SJSA1 (cell line): Measurements from ENCODE around the gene ATG16L2. TPM values are rescaled to one million over a fixed set of nuclear protein-coding genes. Genes with fewer than 3 reads are reported as not detected.

ENCODE experiments used
- DNase-seq, 2 experiments: peaks; one replicate each; pipeline ENCODE4 v3.0.0-alpha.2; 2015 to 2020; ENCODE audit warnings: low spot score in 2 of 2, low read depth in 1 of 2
- H3K27ac ChIP-seq: fragments of 250-450 bp; sonication (Bioruptor Pico); 2 replicates; pipeline ENCODE4 v1.5.1; 2020; ENCODE audit warnings: mild to moderate bottlenecking, moderate library complexity
- H3K27me3 ChIP-seq: fragments of 250-450 bp; sonication (Bioruptor Pico); replicated peaks from 2 replicates; pipeline ENCODE4 v1.5.1; 2020; ENCODE audit warnings: mild to moderate bottlenecking, moderate library complexity
- H3K36me3 ChIP-seq: fragments of 250-450 bp; sonication (Bioruptor Pico); 2 replicates; pipeline ENCODE4 v1.5.1; 2020; ENCODE audit warnings: mild to moderate bottlenecking
- H3K4me1 ChIP-seq: fragments of 250-450 bp; sonication (Bioruptor Pico); replicated peaks from 2 replicates; pipeline ENCODE4 v1.6.1; 2021; ENCODE audit warnings: mild to moderate bottlenecking
- H3K4me3 ChIP-seq: fragments of 250-450 bp; sonication (Bioruptor Pico); 2 replicates; pipeline ENCODE4 v1.5.1; 2020; ENCODE audit warnings: mild to moderate bottlenecking
- H3K9me3 ChIP-seq: fragments of 250-450 bp; sonication (Bioruptor Pico); replicated peaks from 2 replicates; pipeline ENCODE4 v1.5.1; 2020; ENCODE audit warnings: mild to moderate bottlenecking
- total RNA-seq: library from RNA; depleted of rRNA; stranded (reverse); fragments of >200 nt; shearing (Covaris generic); gene quantifications from 2 replicates; pipeline ENCODE4 v1.2.3, GENCODE V29; 2014; rRNA removed

Gene ATG16L2
- total RNA-seq, 1 experiment from 2014 or later: 3.2 TPM

GRCh38 chr11:72864702-72865655 is 50.8 kb downstream of the ATG16L2 start:
- H3K36me3 ChIP-seq: no peaks in the 10 kb centered on the region
- no peak for DNase-seq
- H3K4me3 ChIP-seq: no peak overlapping the region
- no peaks in the 10 kb centered on the region for H3K27me3 ChIP-seq
- H3K27ac ChIP-seq: no peak overlapping the region
- H3K9me3 ChIP-seq: no peaks in the 10 kb centered on the region
- peaks cover 7% of the 10 kb centered on the region; the same call in 1 of the 2 replicates for H3K4me1 ChIP-seq

GRCh38 chr11:72867970-72868369 is 53.8 kb downstream of the ATG16L2 start:
- peaks cover 7% of the 10 kb centered on the region; the same call in 1 of the 2 replicates for H3K4me1 ChIP-seq
- no peak for DNase-seq
- no peaks in the 10 kb centered on the region for H3K27me3 ChIP-seq
- no peak overlapping the region for H3K27ac ChIP-seq
- no peaks in the 10 kb centered on the region for H3K36me3 ChIP-seq
- H3K4me3 ChIP-seq: no peak overlapping the region
- H3K9me3 ChIP-seq: no peaks in the 10 kb centered on the region

GRCh38 chr11:72869831-72870230 is 55.6 kb downstream of the ATG16L2 start:
- no peak overlapping the region for H3K27ac ChIP-seq
- no peaks in the 10 kb centered on the region for H3K27me3 ChIP-seq
- H3K4me3 ChIP-seq: no peak overlapping the region
- peaks cover 7% of the 10 kb centered on the region; the same call in 1 of the 2 replicates for H3K4me1 ChIP-seq
- DNase-seq: no peak
- H3K9me3 ChIP-seq: no peaks in the 10 kb centered on the region
- no peaks in the 10 kb centered on the region for H3K36me3 ChIP-seq

GRCh38 chr11:72871119-72871518 is 56.9 kb downstream of the ATG16L2 start:
- no peak for DNase-seq
- Histone ChIP-seq H3K9me3 (no peaks in the 10 kb centered on the region), H3K36me3 (no peaks in the 10 kb centered on the region), H3K4me3 (no peak overlapping the region), H3K27ac (no peak overlapping the region), H3K4me1 (peaks cover 7% of the 10 kb centered on the region; the same call in 1 of the 2 replicates), H3K27me3 (no peaks in the 10 kb centered on the region)

GRCh38 chr11:72872012-72872411 is 57.8 kb downstream of the ATG16L2 start:
- no peak overlapping the region for H3K27ac ChIP-seq
- no peaks in the 10 kb centered on the region for H3K27me3 ChIP-seq
- no peak for DNase-seq

GRCh38 chr11:72875736-72876135 is 61.5 kb downstream of the ATG16L2 start:
- no peak for DNase-seq
- Histone ChIP-seq H3K4me3 (no peak overlapping the region), H3K36me3 (no peaks in the 10 kb centered on the region), H3K4me1 (no peaks in the 10 kb centered on the region), H3K9me3 (no peaks in the 10 kb centered on the region), H3K27me3 (no peaks in the 10 kb centered on the region), H3K27ac (no peak overlapping the region)

More at GRCh38 chr11:72872012-72872411, 57.8 kb downstream of the ATG16L2 start:
- no peaks in the 10 kb centered on the region for H3K9me3 ChIP-seq
- H3K4me1 ChIP-seq: peaks cover 3% of the 10 kb centered on the region; the same call in 1 of the 2 replicates
- no peaks in the 10 kb centered on the region for H3K36me3 ChIP-seq
- no peak overlapping the region for H3K4me3 ChIP-seq

- H3K27me3 ChIP-seq: no peaks in the 10 kb centered on the region
- H3K9me3 ChIP-seq: no peaks in the 10 kb centered on the region
- no peak overlapping the region for H3K4me3 ChIP-seq
- no peak overlapping the region for H3K27ac ChIP-seq
- no peaks in the 10 kb centered on the region for H3K4me1 ChIP-seq
- no peaks in the 10 kb centered on the region for H3K36me3 ChIP-seq
- DNase-seq: no peak
Observed at GRCh38 chr11:72876147-72876546, 61.9 kb downstream of the ATG16L2 start.

Other genes starting within 250 kb of the ATG16L2 start
- not detected in 2 replicates for gene PDE2A, start 140.0 kb upstream of the ATG16L2 start, total RNA-seq
- 26.4 and 31.0 TPM in 2 replicates for gene ARAP1, start 62.0 kb upstream of the ATG16L2 start, total RNA-seq
- 10.8 and 13.2 TPM in 2 replicates for gene STARD10, start 20.4 kb upstream of the ATG16L2 start, total RNA-seq